ENCODE data around the gene KRTAP20-4. TPM values are rescaled to one million over a fixed set of nuclear protein-coding genes. Genes with fewer than 3 reads are reported as not detected.

The KRTAP20-4 gene
- total and polyA plus RNA-seq, 10 of the 15 experiments (the other 5 are each of a cell fraction or from before 2014, with no cell fraction given), result not detected

GRCh38 chr21:30605968-30606367 is 14.5 kb upstream of the KRTAP20-4 start:
- RAD21 ChIA-PET (ENCODE audit: unreplicated experiment), result no interaction called here
- DNase-seq (ENCODE audit: low read depth, low spot score) (no peak), ATAC-seq (no peak), FAIRE-seq (no peak)
- SMC1A ChIA-PET (ENCODE audit: uncharacterized antibody, unreplicated experiment), result no interaction called here
- no TSS peak for BruUV-seq (replicated peaks)
- Histone ChIP-seq H3K36me3 (ENCODE audit: control insufficient read depth in 2 of 2, insufficient read depth in 2 of 2, low read length in 1 of 2) (no peaks in the 10 kb centered on the region), H3K4me2 (ENCODE audit: control insufficient read depth, insufficient read depth) (no peak overlapping the region), H3K4me3 (no peak overlapping the region), H3K79me2 (ENCODE audit: control insufficient read depth, insufficient read depth, low read length) (no peaks in the 10 kb centered on the region), H2AFZ (ENCODE audit: control insufficient read depth, low read depth, low read length) (no peak overlapping the region), H3K4me1 (ENCODE audit: control insufficient read depth, insufficient read depth, low read length) (no peaks in the 10 kb centered on the region), H3K27ac (ENCODE audit: control insufficient read depth, insufficient read depth) (no peak overlapping the region), H3K27me3 (replicated peaks in 1 of 2; ENCODE audit: control insufficient read depth in 2 of 2, insufficient read depth in 2 of 2, low read length in 1 of 2) (no peaks in the 10 kb centered on the region), H3K9me3 (replicated peaks; ENCODE audit: control insufficient read depth, insufficient read depth, low read length) (no peaks in the 10 kb centered on the region; the same call in 2 of the 3 replicates), H3K9ac (ENCODE audit: control insufficient read depth, insufficient read depth, low read length) (no peak overlapping the region), H4K20me1 (ENCODE audit: control insufficient read depth, insufficient read depth) (no peaks in the 10 kb centered on the region)
- POLR2A ChIA-PET, result no interaction called here
- intact Hi-C loops (cut with micrococcal nuclease; ENCODE audit: unreplicated experiment) (no loop called here), in situ Hi-C loops (cut with MboI) (no loop called here)
- CTCF ChIA-PET, result no interaction called here
- TF ChIP-seq HDAC2 (IDR thresholded peaks at IDR 0.05), result no peak
- WGBS (ENCODE audit: insufficient coverage, insufficient replicate concordance, low lambda C conversion rate, missing lambda C conversion rate), result 24% methylated on average over 2 of the region's 2 CpGs

- H3K36me3 ChIP-seq (ENCODE audit: control insufficient read depth in 2 of 2, insufficient read depth in 2 of 2, low read length in 1 of 2), result no peaks in the 10 kb centered on the region
- in situ Hi-C loops (cut with MboI) (no loop called here), intact Hi-C loops (cut with micrococcal nuclease; ENCODE audit: unreplicated experiment) (no loop called here)
- CTCF ChIA-PET, result interaction anchor here (1.3 kb wide), 1 partner anchor 106 kb away, joined by 3 read pairs; the partner anchor contains the start of gene KRTAP21-3
- WGBS (ENCODE audit: insufficient coverage, insufficient replicate concordance, low lambda C conversion rate, missing lambda C conversion rate), result 49% methylated on average over 2 of the region's 2 CpGs
- H3K4me3 ChIP-seq, result no peak overlapping the region
- H3K9me3 ChIP-seq (replicated peaks; ENCODE audit: control insufficient read depth, insufficient read depth, low read length), result no peaks in the 10 kb centered on the region
- no peak for DNase-seq (ENCODE audit: low read depth, low spot score)
- H3K27ac ChIP-seq (ENCODE audit: control insufficient read depth, insufficient read depth), result no peak overlapping the region
- no peak overlapping the region for H2AFZ ChIP-seq (ENCODE audit: control insufficient read depth, low read depth, low read length)
- no peak for TF ChIP-seq ZBTB33 (IDR thresholded peaks at IDR 0.05)
- no peak for TF ChIP-seq RCOR1 (conservative IDR thresholded peaks at IDR 0.05; ENCODE audit: low read depth, low read length)
- TF ChIP-seq ETV6 (conservative IDR thresholded peaks at IDR 0.05 in 1 of 2, IDR thresholded peaks at IDR 0.05 in 1 of 2; ENCODE audit: borderline replicate concordance in 1 of 2, low read depth in 1 of 2), result no peak
- no peak for TF ChIP-seq DPF2 (IDR thresholded peaks at IDR 0.05)
- TF ChIP-seq IRF3 (IDR thresholded peaks at IDR 0.05), result no peak
- BruUV-seq (replicated peaks), result no TSS peak
- FAIRE-seq, result no peak
- no peaks in the 10 kb centered on the region for H4K20me1 ChIP-seq (ENCODE audit: control insufficient read depth, insufficient read depth)
- SMC1A ChIA-PET (ENCODE audit: uncharacterized antibody, unreplicated experiment), result no interaction called here
- H3K4me1 ChIP-seq (ENCODE audit: control insufficient read depth, insufficient read depth, low read length), result no peaks in the 10 kb centered on the region
- H3K4me2 ChIP-seq (ENCODE audit: control insufficient read depth, insufficient read depth), result no peak overlapping the region
- POLR2A ChIA-PET, result no interaction called here
- RAD21 ChIA-PET (ENCODE audit: unreplicated experiment), result no interaction called here
- no peak overlapping the region for H3K9ac ChIP-seq (ENCODE audit: control insufficient read depth, insufficient read depth, low read length)
- H3K27me3 ChIP-seq (replicated peaks in 1 of 2; ENCODE audit: control insufficient read depth in 2 of 2, insufficient read depth in 2 of 2, low read length in 1 of 2), result no peaks in the 10 kb centered on the region
- peak; percentile 47 for ATAC-seq
- no peaks in the 10 kb centered on the region for H3K79me2 ChIP-seq (ENCODE audit: control insufficient read depth, insufficient read depth, low read length)
Measured at GRCh38 chr21:30612132-30612531, 8.3 kb upstream of the KRTAP20-4 start.
